ENCODE data around the gene ENPP1. TPM values are rescaled to one million over a fixed set of nuclear protein-coding genes. Genes with fewer than 3 reads are reported as not detected.
A peak's percentile ranks its signal among the peaks of the same experiment; 100 is the strongest.

The ENPP1 gene
- total RNA-seq, 1 experiment from 2014 or later: 6.5 TPM

DNA sequence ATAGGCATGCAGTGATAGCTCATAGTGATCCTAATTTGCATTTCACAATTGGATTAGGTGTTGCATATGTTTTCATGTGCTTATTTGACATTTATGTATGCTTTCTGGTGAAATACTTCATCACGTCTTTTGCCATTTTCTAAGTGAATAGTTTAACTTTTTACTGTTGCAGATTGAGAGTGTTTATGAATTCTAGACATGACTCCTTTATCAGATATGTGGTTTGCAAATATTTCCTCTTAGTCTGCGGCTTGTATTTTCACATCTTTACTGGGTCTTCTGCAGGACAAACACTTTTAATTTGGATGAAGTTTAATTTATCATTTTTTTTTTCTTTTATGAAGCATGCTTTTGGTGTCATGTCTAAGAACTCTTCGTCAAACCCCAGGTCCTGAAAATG lies 104.1 kb downstream of the ENPP1 start:
- Histone ChIP-seq H4K20me1 (ENCODE audit: insufficient read depth) (no peaks in the 10 kb centered on the region), H3K9me3 (ENCODE audit: control insufficient read depth in 1 of 2, insufficient read depth in 1 of 2, low read depth in 1 of 2, low read length in 2 of 2) (no peaks in the 10 kb centered on the region), H3K27me3 (ENCODE audit: insufficient read depth, low read length) (no peaks in the 10 kb centered on the region), H3K9ac (ENCODE audit: low read length) (no peak overlapping the region), H3K4me2 (ENCODE audit: low read length) (no peak overlapping the region), H3K4me1 (ENCODE audit: control insufficient read depth in 1 of 2, insufficient read depth in 2 of 2, low read length in 2 of 2) (0 out of 4 replicates have a peak, but pooled peaks cover 0 to 7% of the 10 kb centered on the region in 2 experiments), H3K4me3 (replicated peaks in 1 of 2; ENCODE audit: low read depth in 1 of 2, low read length in 2 of 2) (no peak overlapping the region), H2AFZ (ENCODE audit: low read depth, low read length, poor library complexity, severe bottlenecking) (no peak overlapping the region), H3K36me3 (ENCODE audit: control insufficient read depth in 1 of 2, insufficient read depth in 2 of 2, low read length in 2 of 2) (no peaks in the 10 kb centered on the region), H3K79me2 (ENCODE audit: insufficient read depth, low read length) (no peaks in the 10 kb centered on the region), H3K27ac (ENCODE audit: low read depth, low read length) (no peak overlapping the region), H3K9me2 (ENCODE audit: insufficient read depth) (no peaks in the 10 kb centered on the region)
- ChIA-PET CTCF (interaction anchor here (2.0 to 4.0 kb wide), 2 partner anchors 129 to 216 kb away, joined by 6 to 60 read pairs; no protein-coding TSS in a partner anchor), POLR2A (no interaction called here), RAD21 (ENCODE audit: low non-redundant PET in 1 of 2, low total read pairs in 2 of 2, uncharacterized antibody in 2 of 2, unreplicated experiment in 2 of 2) (no interaction called here)
- no peak for ATAC-seq
- TF ChIP-seq EGR1 (IDR thresholded peaks at IDR 0.05; ENCODE audit: low read depth) (no peak), SRF (IDR thresholded peaks at IDR 0.05; ENCODE audit: low read depth) (no peak)
- no TSS peak for BruUV-seq (replicated peaks)
- intact Hi-C loops (cut with micrococcal nuclease): loop anchor here (2.0 kb wide), 1 partner anchor 129 kb away; no protein-coding TSS in a partner anchor
- DNase-seq (ENCODE audit: low read depth, low spot score): no peak

DNA sequence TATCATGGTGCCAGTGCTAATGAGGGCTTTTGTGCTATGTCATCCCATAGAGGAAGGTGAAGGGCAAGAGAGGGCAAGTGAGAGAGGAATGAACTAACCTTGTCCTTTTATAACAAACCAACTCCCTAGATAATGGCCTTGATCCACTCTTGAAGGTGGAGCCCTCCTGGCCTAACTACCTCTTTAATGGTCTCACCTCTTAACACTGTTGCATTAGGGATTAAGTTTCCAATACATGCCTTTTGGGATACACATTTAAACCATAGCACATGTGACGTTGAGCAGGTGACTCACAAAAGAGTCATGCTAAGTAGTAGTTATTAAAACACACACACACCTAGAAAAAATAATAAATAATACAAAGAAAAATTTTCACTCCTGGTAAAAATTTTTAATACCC lies 106.4 kb downstream of the ENPP1 start:
- no TSS peak for BruUV-seq (replicated peaks)
- POLR2A ChIA-PET: interaction anchor here (2.1 kb wide), 1 partner anchor 37 kb away, joined by 5 read pairs; the partner anchor contains the start of gene CCN2
- TF ChIP-seq, protein P1, sequence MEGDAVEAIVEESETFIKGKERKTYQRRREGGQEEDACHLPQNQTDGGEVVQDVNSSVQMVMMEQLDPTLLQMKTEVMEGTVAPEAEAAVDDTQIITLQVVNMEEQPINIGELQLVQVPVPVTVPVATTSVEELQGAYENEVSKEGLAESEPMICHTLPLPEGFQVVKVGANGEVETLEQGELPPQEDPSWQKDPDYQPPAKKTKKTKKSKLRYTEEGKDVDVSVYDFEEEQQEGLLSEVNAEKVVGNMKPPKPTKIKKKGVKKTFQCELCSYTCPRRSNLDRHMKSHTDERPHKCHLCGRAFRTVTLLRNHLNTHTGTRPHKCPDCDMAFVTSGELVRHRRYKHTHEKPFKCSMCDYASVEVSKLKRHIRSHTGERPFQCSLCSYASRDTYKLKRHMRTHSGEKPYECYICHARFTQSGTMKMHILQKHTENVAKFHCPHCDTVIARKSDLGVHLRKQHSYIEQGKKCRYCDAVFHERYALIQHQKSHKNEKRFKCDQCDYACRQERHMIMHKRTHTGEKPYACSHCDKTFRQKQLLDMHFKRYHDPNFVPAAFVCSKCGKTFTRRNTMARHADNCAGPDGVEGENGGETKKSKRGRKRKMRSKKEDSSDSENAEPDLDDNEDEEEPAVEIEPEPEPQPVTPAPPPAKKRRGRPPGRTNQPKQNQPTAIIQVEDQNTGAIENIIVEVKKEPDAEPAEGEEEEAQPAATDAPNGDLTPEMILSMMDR (IDR thresholded peaks at IDR 0.05 in 2 of 3, conservative IDR thresholded peaks at IDR 0.05 in 1 of 3; ENCODE audit: borderline replicate concordance in 1 of 3, insufficient read depth in 1 of 3, low read depth in 2 of 3, low read length in 2 of 3): no peak
- no peak for TF ChIP-seq JUND (IDR thresholded peaks at IDR 0.05)
- TF ChIP-seq TCF7L2 (IDR thresholded peaks at IDR 0.05; ENCODE audit: borderline replicate concordance, extremely low read depth, insufficient read depth, insufficient read length): no peak
- TF ChIP-seq, protein P2, sequence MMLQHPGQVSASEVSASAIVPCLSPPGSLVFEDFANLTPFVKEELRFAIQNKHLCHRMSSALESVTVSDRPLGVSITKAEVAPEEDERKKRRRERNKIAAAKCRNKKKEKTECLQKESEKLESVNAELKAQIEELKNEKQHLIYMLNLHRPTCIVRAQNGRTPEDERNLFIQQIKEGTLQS (IDR thresholded peaks at IDR 0.05): no peak
- TF ChIP-seq EGR1 (IDR thresholded peaks at IDR 0.05; ENCODE audit: low read depth): no peak
- TF ChIP-seq SP1 (IDR thresholded peaks at IDR 0.05; ENCODE audit: low read depth): no peak
- TF ChIP-seq ELF1 (IDR thresholded peaks at IDR 0.05; ENCODE audit: borderline replicate concordance, low read depth): no peak
- no peak for TF ChIP-seq CBX3 (IDR thresholded peaks at IDR 0.05; ENCODE audit: low read depth)
- no peak for TF ChIP-seq EZH2phosphoT487 (IDR thresholded peaks at IDR 0.05; ENCODE audit: borderline replicate concordance)
- no peak for TF ChIP-seq YY1 (IDR thresholded peaks at IDR 0.05; ENCODE audit: extremely low read depth, insufficient replicate concordance, low read depth, low read length)
- TF ChIP-seq, protein P3, sequence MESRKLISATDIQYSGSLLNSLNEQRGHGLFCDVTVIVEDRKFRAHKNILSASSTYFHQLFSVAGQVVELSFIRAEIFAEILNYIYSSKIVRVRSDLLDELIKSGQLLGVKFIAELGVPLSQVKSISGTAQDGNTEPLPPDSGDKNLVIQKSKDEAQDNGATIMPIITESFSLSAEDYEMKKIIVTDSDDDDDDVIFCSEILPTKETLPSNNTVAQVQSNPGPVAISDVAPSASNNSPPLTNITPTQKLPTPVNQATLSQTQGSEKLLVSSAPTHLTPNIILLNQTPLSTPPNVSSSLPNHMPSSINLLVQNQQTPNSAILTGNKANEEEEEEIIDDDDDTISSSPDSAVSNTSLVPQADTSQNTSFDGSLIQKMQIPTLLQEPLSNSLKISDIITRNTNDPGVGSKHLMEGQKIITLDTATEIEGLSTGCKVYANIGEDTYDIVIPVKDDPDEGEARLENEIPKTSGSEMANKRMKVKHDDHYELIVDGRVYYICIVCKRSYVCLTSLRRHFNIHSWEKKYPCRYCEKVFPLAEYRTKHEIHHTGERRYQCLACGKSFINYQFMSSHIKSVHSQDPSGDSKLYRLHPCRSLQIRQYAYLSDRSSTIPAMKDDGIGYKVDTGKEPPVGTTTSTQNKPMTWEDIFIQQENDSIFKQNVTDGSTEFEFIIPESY (IDR thresholded peaks at IDR 0.05; ENCODE audit: extremely low read depth, insufficient replicate concordance, low read length): no peak
- no peak for TF ChIP-seq ZNF274 (IDR thresholded peaks at IDR 0.05; ENCODE audit: low read depth, low read length)
- TF ChIP-seq CEBPB (IDR thresholded peaks at IDR 0.05; ENCODE audit: low read depth): no peak
- TF ChIP-seq FOSL1 (IDR thresholded peaks at IDR 0.05; ENCODE audit: low read depth): no peak
- TF ChIP-seq SRF (IDR thresholded peaks at IDR 0.05; ENCODE audit: low read depth): no peak
- no peak for TF ChIP-seq POLR2AphosphoS5 (IDR thresholded peaks at IDR 0.05; ENCODE audit: low read depth, low read length)

More for the DNA sequence above, 106.4 kb downstream of the ENPP1 start:
- Histone ChIP-seq H3K36me3 (ENCODE audit: control insufficient read depth in 1 of 2, insufficient read depth in 2 of 2, low read length in 2 of 2) (no peaks in the 10 kb centered on the region), H3K27ac (ENCODE audit: low read depth, low read length) (no peak overlapping the region), H3K27me3 (ENCODE audit: insufficient read depth, low read length) (no peaks in the 10 kb centered on the region), H3K9ac (ENCODE audit: low read length) (no peak overlapping the region), H3K4me2 (ENCODE audit: low read length) (no peak overlapping the region), H3K9me3 (ENCODE audit: control insufficient read depth in 1 of 2, insufficient read depth in 1 of 2, low read depth in 1 of 2, low read length in 2 of 2) (no peaks in the 10 kb centered on the region), H3K4me1 (ENCODE audit: control insufficient read depth in 1 of 2, insufficient read depth in 2 of 2, low read length in 2 of 2) (0 out of 4 replicates have a peak, but pooled peaks cover 0 to 7% of the 10 kb centered on the region in 2 experiments), H3K9me2 (ENCODE audit: insufficient read depth) (no peaks in the 10 kb centered on the region), H3K79me2 (ENCODE audit: insufficient read depth, low read length) (no peaks in the 10 kb centered on the region), H2AFZ (ENCODE audit: low read depth, low read length, poor library complexity, severe bottlenecking) (peak overlapping the region; percentile 100), H3K4me3 (replicated peaks in 1 of 2; ENCODE audit: low read depth in 1 of 2, low read length in 2 of 2) (no peak overlapping the region), H4K20me1 (ENCODE audit: insufficient read depth) (no peaks in the 10 kb centered on the region)
- ATAC-seq (no peak), DNase-seq (ENCODE audit: low read depth, low spot score) (no peak)
- CTCF ChIA-PET: interaction anchor here (0.8 to 2.6 kb wide), 7 partner anchors 10 to 384 kb away, joined by 3 to 28 read pairs (median 9); no protein-coding TSS in a partner anchor
- intact Hi-C loops (cut with micrococcal nuclease): no loop called here
- RAD21 ChIA-PET (ENCODE audit: low non-redundant PET in 1 of 2, low total read pairs in 2 of 2, uncharacterized antibody in 2 of 2, unreplicated experiment in 2 of 2): no interaction called here

Data from HCT116 (cell line).